Endothelial cell (in vitro differentiated cells): ENCODE results near the gene PIK3C2G. TPM values are rescaled to one million over a fixed set of nuclear protein-coding genes. Genes with fewer than 3 reads are reported as not detected.

Source experiments
- DNase-seq: peaks from one replicate; pipeline ENCODE4 v3.0.0; 2021; ENCODE audit warnings: low spot score
- H3K27ac Mint-ChIP-seq: one replicate; pipeline ENCODE4 v1.8.0; 2021; ENCODE audit warnings: mixed read lengths, inconsistent platforms; ENCODE audit not compliant: unreplicated experiment
- H3K27me3 Mint-ChIP-seq: one replicate; pipeline ENCODE4 v1.8.0; 2021; ENCODE audit warnings: mild to moderate bottlenecking, moderate library complexity, mixed read lengths, inconsistent platforms; ENCODE audit not compliant: unreplicated experiment
- H3K36me3 Mint-ChIP-seq: one replicate; pipeline ENCODE4 v1.8.0; 2021; ENCODE audit warnings: mild to moderate bottlenecking, low read depth, mixed read lengths, inconsistent platforms; ENCODE audit not compliant: unreplicated experiment
- H3K4me1 Mint-ChIP-seq: one replicate; pipeline ENCODE4 v1.8.0; 2021; ENCODE audit warnings: mild to moderate bottlenecking, mixed read lengths, inconsistent platforms; ENCODE audit not compliant: unreplicated experiment
- H3K4me3 Mint-ChIP-seq: one replicate; pipeline ENCODE4 v1.8.0; 2021; ENCODE audit warnings: mild to moderate bottlenecking, mixed read lengths, inconsistent platforms; ENCODE audit not compliant: unreplicated experiment
- H3K9me3 Mint-ChIP-seq: one replicate; pipeline ENCODE4 v1.8.0; 2021; ENCODE audit warnings: mixed read lengths, inconsistent platforms; ENCODE audit not compliant: unreplicated experiment
- total RNA-seq: library from RNA; stranded (reverse); fragmentation: NEBNext Ultra II Directional; extraction: Animal tissue kit (Norgen Biotek cat#: 25700); gene quantifications from one replicate; pipeline ENCODE4 v1.2.1, GENCODE V29; 2021; ENCODE audit not compliant: unreplicated experiment
- TF ChIP-seq, protein P1 (sequence below): fragments of 200-600 bp; sonication (generic); IDR thresholded peaks from one replicate; pipeline ENCODE4 v1.5.0; 2021; ENCODE audit warnings: antibody characterized with exemption; ENCODE audit not compliant: unreplicated experiment

PIK3C2G gene
- total RNA-seq, 1 donor from 2014 or later = not detected

DNA sequence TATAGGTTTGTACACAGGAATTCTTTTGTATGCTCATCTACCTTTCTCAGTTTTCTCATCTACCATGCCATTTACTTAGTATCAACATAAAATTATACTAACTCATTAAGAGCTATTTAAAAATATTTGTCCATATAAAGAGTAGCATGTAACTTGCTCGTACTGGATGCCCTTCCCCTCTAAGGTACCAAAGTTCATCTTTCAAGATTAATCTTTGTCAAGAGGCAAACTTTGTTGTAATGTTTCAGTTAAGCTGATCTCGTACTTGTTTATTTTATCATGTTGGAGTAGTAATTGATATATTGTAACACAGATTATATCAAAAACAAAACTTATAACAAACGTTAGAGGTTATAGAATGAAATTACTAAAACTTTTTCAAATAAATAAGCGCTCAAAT lies 128.5 kb downstream of the PIK3C2G start:
- TF ChIP-seq, protein P1, sequence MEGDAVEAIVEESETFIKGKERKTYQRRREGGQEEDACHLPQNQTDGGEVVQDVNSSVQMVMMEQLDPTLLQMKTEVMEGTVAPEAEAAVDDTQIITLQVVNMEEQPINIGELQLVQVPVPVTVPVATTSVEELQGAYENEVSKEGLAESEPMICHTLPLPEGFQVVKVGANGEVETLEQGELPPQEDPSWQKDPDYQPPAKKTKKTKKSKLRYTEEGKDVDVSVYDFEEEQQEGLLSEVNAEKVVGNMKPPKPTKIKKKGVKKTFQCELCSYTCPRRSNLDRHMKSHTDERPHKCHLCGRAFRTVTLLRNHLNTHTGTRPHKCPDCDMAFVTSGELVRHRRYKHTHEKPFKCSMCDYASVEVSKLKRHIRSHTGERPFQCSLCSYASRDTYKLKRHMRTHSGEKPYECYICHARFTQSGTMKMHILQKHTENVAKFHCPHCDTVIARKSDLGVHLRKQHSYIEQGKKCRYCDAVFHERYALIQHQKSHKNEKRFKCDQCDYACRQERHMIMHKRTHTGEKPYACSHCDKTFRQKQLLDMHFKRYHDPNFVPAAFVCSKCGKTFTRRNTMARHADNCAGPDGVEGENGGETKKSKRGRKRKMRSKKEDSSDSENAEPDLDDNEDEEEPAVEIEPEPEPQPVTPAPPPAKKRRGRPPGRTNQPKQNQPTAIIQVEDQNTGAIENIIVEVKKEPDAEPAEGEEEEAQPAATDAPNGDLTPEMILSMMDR = no peak
- no peaks in the 10 kb centered on the region for H3K4me1 Mint-ChIP-seq
- H3K36me3 Mint-ChIP-seq = no peaks in the 10 kb centered on the region
- H3K4me3 Mint-ChIP-seq = no peak overlapping the region
- H3K9me3 Mint-ChIP-seq = no peaks in the 10 kb centered on the region
- H3K27ac Mint-ChIP-seq = no peak overlapping the region
- no peak for DNase-seq
- no peaks in the 10 kb centered on the region for H3K27me3 Mint-ChIP-seq

DNA sequence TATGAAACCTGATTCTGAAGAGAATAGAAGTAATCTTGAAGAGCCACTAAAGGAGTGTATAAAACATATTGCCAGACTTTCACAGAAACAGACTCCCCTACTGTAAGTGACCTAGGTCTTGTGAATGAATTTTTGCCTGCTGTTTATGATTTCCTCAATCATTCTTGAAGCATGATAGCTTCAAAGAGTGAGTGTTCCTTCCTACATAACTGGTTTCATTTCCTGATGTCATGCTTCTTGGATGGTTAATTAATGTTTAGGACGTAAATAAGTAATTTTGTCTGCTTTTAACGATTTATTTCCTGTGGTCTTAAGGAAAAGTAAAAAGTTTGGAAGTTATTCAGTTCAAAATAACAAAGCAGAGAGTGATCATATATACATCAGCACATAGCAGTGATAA lies 129.8 kb downstream of the PIK3C2G start:
- TF ChIP-seq, protein P1 = no peak
- no peaks in the 10 kb centered on the region for H3K9me3 Mint-ChIP-seq
- H3K27me3 Mint-ChIP-seq = no peaks in the 10 kb centered on the region
- DNase-seq = no peak
- H3K4me3 Mint-ChIP-seq = no peak overlapping the region
- no peak overlapping the region for H3K27ac Mint-ChIP-seq
- no peaks in the 10 kb centered on the region for H3K4me1 Mint-ChIP-seq
- H3K36me3 Mint-ChIP-seq = no peaks in the 10 kb centered on the region

DNA sequence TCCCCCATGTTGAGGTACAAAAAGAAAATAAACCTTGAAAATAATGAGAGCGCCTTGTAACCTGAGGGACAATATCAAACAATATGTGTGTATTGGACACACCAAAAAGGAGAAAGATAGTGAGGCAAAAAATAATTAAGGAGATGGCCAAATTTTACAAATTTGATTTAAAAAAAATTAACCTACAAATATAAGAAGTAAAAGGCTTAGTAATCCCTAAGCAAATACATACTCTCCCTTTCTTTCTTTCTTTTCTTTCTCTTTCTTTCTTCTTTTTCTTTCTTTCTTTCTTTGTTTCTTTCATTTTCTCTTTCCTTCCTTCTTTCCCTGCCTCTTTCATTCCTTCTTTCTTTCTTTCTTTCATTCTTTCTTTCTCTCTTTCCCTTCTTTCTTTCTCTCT lies 133.4 kb downstream of the PIK3C2G start:
- H3K36me3 Mint-ChIP-seq = no peaks in the 10 kb centered on the region
- H3K9me3 Mint-ChIP-seq = no peaks in the 10 kb centered on the region
- H3K27me3 Mint-ChIP-seq = no peaks in the 10 kb centered on the region
- DNase-seq = no peak
- no peaks in the 10 kb centered on the region for H3K4me1 Mint-ChIP-seq
- TF ChIP-seq, protein P1 = no peak
- no peak overlapping the region for H3K4me3 Mint-ChIP-seq
- H3K27ac Mint-ChIP-seq = no peak overlapping the region

DNA sequence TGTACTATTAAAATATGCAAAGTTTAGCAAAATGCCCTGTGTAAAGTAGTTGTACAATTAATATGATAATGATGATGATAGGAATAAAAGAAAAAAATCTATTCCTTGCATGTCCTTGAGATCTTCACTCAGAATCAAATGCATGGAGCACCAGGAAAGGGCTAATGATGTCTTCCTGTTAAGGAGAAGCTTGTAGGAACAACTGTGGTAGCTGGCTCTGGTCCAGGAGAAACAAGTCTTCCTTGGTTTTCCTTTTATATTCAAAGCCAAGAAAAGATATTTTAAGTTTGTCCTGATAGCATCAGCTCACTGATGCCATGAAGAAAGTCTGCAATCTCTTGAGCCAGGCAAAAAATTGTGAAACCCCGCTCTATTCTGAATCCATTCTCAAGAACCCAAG lies 138.9 kb downstream of the PIK3C2G start:
- Mint-ChIP-seq H3K4me1 (no peaks in the 10 kb centered on the region), H3K27ac (no peak overlapping the region), H3K4me3 (no peak overlapping the region), H3K9me3 (no peaks in the 10 kb centered on the region), H3K36me3 (no peaks in the 10 kb centered on the region), H3K27me3 (no peaks in the 10 kb centered on the region)
- no peak for DNase-seq
- TF ChIP-seq, protein P1 = no peak

DNA sequence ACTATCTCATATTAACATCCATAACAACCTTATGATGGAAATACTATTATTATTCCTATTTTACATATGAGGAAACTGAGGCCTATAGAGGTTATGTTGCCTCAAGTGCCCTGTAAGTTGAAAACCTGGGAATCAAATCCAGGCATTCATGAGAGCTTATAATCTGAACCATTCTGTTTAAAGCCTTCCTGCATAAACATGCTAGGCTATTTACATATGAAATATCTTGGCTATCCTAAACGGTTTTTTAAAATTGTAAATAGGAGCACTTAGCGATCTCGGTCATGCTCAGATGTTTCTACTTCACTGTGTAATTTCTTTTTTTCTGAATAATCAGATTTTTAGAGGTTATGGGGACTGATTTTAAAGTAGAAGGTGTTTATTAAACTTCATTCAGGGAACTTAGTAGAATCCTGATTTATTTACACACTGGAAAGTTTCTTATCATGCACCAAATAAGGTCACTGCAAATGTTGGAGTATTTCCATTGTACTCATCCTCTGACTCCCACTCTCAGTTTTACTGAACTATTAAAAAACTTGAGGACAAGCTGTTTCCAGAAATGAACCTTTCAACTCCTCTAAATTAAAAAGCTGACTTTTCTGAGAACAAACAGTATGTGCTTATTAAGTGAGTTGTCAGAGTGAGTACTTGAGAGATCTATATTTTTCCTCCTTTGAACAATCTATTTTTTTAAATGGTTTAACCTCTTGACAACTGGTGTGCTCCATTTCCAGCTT lies 141.7 kb downstream of the PIK3C2G start:
- Mint-ChIP-seq H3K9me3 (no peaks in the 10 kb centered on the region), H3K36me3 (no peaks in the 10 kb centered on the region), H3K4me3 (no peak overlapping the region), H3K27ac (no peak overlapping the region), H3K27me3 (no peaks in the 10 kb centered on the region), H3K4me1 (no peaks in the 10 kb centered on the region)
- no peak for DNase-seq
- TF ChIP-seq, protein P1 = no peak
